ENCODE results near the gene CACNA2D4. TPM values are rescaled to one million over a fixed set of nuclear protein-coding genes. Genes with fewer than 3 reads are reported as not detected.

CACNA2D4 gene
- total and polyA plus RNA-seq, 2 of the 13 experiments (the other 11 are each of a cell fraction or from before 2014, with no cell fraction given), result 14.2 to 136 TPM

- no peak; the same call in 1 of the 2 replicates for TF ChIP-seq ZNF503 (CRISPR knock-in tag; IDR thresholded peaks at IDR 0.05)
- TF ChIP-seq TEAD2 (CRISPR knock-in tag; IDR thresholded peaks at IDR 0.05), result no peak
- TF ChIP-seq ZNF687 (CRISPR knock-in tag; IDR thresholded peaks at IDR 0.05), result peak; percentile 65
- TF ChIP-seq ETS1 (CRISPR knock-in tag; IDR thresholded peaks at IDR 0.05), result no peak
- TF ChIP-seq ARID3A (IDR thresholded peaks at IDR 0.05; ENCODE audit: low read depth, low read length), result no peak
- 0 out of 2 replicates have a peak, but pooled peaks have one; percentile 18 for TF ChIP-seq ZBTB43 (CRISPR knock-in tag; conservative IDR thresholded peaks at IDR 0.05)
- no peak for TF ChIP-seq TFDP2 (CRISPR knock-in tag; IDR thresholded peaks at IDR 0.05)
- no peak for TF ChIP-seq ZFAT (CRISPR knock-in tag; conservative IDR thresholded peaks at IDR 0.05)
- TF ChIP-seq NCOA2 (CRISPR knock-in tag; IDR thresholded peaks at IDR 0.05), result peak; percentile 69; the same call in 1 of the 2 replicates
- TF ChIP-seq ZSCAN20 (CRISPR knock-in tag; IDR thresholded peaks at IDR 0.05; ENCODE audit: borderline replicate concordance), result no peak
- no peak for TF ChIP-seq NFE2L2 (IDR thresholded peaks at IDR 0.05; ENCODE audit: low read length)
- 0 out of 2 replicates have a peak, but pooled peaks have one; percentile 43 for TF ChIP-seq HMG20B (CRISPR knock-in tag; conservative IDR thresholded peaks at IDR 0.05)
- peak; percentile 83; the same call in 1 of the 2 replicates for TF ChIP-seq MIER3 (CRISPR knock-in tag; IDR thresholded peaks at IDR 0.05; ENCODE audit: borderline replicate concordance)
- no peak for TF ChIP-seq CSRNP1 (CRISPR knock-in tag; IDR thresholded peaks at IDR 0.05)
- no peak for TF ChIP-seq ZNF124 (CRISPR knock-in tag; IDR thresholded peaks at IDR 0.05)
Measured at GRCh38 chr12:1837541-1838204, 80.8 kb downstream of the CACNA2D4 start (continued).
